ENCODE results near the gene PCYT2. TPM values are rescaled to one million over a fixed set of nuclear protein-coding genes. Genes with fewer than 3 reads are reported as not detected.

PCYT2 gene
- total RNA-seq, 4 donors from 2014 or later, result 36.0 to 64.9 (median 46.6) TPM

DNA sequence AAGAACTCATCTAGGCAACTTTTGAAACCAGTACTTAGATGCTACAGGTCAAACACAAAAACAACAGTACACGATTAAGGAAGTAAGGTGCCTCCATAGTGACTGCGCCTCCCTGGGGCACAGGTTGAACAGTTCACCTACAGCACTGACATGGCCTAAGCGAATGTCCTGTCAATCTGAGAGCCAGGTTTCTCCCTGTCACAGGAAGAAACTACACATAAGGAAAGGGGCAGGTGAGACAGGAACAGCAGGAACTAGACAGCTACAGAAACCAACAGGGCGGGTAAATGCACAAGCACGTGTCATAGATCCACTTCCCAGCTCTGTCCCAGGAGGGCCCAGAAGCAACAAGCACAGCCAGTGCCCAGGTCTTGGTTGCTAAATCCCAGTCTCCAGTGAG, 32.1 kb downstream of the PCYT2 start:
- H3K9me3 ChIP-seq, result no peaks in the 10 kb centered on the region
- no peaks in the 10 kb centered on the region for H3K27me3 ChIP-seq
- TF ChIP-seq POLR2A (IDR thresholded peaks at IDR 0.05) (no peak), EP300 (IDR thresholded peaks at IDR 0.05) (no peak)
- TF ChIP-seq, protein P1, sequence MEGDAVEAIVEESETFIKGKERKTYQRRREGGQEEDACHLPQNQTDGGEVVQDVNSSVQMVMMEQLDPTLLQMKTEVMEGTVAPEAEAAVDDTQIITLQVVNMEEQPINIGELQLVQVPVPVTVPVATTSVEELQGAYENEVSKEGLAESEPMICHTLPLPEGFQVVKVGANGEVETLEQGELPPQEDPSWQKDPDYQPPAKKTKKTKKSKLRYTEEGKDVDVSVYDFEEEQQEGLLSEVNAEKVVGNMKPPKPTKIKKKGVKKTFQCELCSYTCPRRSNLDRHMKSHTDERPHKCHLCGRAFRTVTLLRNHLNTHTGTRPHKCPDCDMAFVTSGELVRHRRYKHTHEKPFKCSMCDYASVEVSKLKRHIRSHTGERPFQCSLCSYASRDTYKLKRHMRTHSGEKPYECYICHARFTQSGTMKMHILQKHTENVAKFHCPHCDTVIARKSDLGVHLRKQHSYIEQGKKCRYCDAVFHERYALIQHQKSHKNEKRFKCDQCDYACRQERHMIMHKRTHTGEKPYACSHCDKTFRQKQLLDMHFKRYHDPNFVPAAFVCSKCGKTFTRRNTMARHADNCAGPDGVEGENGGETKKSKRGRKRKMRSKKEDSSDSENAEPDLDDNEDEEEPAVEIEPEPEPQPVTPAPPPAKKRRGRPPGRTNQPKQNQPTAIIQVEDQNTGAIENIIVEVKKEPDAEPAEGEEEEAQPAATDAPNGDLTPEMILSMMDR (IDR thresholded peaks at IDR 0.05), result no peak
- no peak overlapping the region for H3K4me3 ChIP-seq
- H3K36me3 ChIP-seq, result peaks cover 0 to 52% (median 0%) of the 10 kb centered on the region in 3 donors
- no peak overlapping the region for H3K27ac ChIP-seq
- WGBS, 2 donors, result 86 to 90% methylated on average over 5 of the region's 5 CpGs
- H3K4me1 ChIP-seq, result no peaks in the 10 kb centered on the region
- DNase-seq (ENCODE audit: low spot score in 2 of 2), result no peak

DNA sequence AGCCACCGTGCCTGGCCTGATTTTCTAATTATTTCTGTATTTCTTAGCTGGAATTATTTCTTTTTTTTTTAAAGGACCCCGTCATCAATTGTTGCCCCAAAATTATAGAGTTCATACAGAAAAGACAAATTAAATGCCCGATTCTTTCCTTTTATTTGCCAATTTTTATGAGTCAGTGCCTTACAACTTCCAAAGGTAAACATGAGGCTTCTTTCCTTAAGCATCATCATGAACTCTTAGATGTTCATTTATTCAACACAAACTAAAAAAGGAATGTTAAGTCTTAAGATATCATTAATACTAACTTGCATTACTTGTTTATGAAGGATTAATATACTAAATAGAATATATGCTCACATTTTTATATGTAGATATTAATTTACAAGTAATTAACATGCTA, 32.9 kb downstream of the PCYT2 start:
- Histone ChIP-seq H3K4me3 (no peak overlapping the region), H3K4me1 (peaks cover 0 to 6% (median 3%) of the 10 kb centered on the region in 4 donors), H3K9me3 (no peaks in the 10 kb centered on the region), H3K36me3 (peaks cover 0 to 44% (median 0%) of the 10 kb centered on the region in 3 donors), H3K27me3 (no peaks in the 10 kb centered on the region), H3K27ac (no peak overlapping the region)
- TF ChIP-seq, protein P1 (IDR thresholded peaks at IDR 0.05), result no peak
- no peak for DNase-seq (ENCODE audit: low spot score in 2 of 2)
- WGBS, 2 donors, result 89 to 94% methylated on average over 3 of the region's 3 CpGs

DNA sequence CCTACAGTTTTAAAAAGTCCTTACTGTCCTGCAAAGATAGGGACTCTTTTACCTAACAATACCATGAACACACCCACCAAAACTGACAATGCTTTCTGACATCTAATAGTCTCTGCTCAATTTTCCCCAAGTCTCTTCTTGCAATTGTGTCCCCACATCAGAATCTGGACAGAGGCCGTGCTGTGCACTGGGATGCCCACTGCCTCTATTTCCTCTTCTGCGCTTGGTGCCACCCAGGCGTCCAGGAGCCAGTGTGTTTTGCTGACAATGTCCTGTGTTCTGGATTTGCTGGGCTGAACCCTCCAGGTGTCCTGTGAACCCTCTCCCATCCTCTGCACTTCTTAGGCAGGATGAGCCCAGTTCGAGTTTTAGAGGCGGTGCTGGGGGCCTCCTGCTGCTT, 33.6 kb downstream of the PCYT2 start:
- no peak overlapping the region for H3K4me3 ChIP-seq
- WGBS, 2 donors, result 90 to 93% methylated on average over 5 of the region's 5 CpGs

DNA sequence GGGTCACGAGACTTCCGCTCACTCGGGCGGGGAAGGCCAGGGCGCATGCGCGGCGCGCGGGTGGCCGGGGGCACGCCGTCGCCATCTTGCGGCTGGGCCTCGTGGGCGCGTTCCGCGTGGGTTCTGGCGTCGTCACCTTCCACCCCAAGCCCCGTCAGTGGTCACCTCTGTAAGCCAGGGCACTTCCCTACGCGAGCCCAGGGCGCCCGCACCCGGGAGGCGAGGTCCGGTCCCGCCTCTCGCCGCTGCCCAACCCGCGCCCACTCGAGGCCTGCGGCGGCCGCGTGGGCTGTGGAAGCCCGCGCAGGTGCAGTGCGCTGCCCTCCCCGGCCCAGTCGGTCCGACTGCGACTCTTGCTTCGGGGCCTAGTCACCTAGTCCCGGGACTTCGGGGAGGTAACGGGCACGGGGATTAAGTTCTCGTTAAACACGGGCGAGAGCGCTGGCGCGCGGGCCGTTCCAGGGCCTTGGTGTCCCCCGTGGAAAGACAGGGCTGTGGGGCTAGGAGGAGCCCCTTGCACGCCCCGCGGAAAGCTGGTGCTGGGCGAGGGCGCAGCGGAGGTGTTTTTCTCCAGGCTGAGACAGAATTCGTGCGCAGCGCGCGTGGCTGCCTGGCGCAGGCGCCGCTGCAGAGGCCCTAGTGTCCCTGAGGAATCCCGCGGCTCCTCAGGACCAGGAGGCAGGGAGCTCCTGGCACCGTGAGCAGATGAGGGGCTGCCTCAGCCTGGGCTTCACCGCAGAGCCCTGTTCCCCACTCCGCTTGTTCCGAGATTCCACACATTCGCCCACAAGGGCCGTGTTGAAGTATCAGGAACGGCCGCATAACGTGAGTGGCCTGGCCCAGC, 39.6 kb downstream of the PCYT2 start:
- peak; percentile 84 to 98 for TF ChIP-seq EP300 (IDR thresholded peaks at IDR 0.05)
- TF ChIP-seq POLR2A (IDR thresholded peaks at IDR 0.05), result peak; percentile 97 to 98
- TF ChIP-seq, protein P1 (IDR thresholded peaks at IDR 0.05), result peak; percentile 45 to 72 (median 47)
- peaks cover 0 to 30% (median 17%) of the 10 kb centered on the region in 3 donors for H3K36me3 ChIP-seq
- peak; percentile 90 to 92 for DNase-seq (ENCODE audit: low spot score in 2 of 2)
- H3K4me3 ChIP-seq, result peak overlapping the region; percentile 67 to 93 (median 86)
- peak overlapping the region; percentile 93 to 99 (median 98) for H3K27ac ChIP-seq
- H3K4me1 ChIP-seq, result peaks cover 0 to 56% (median 40%) of the 10 kb centered on the region in 4 donors
- no peaks in the 10 kb centered on the region for H3K27me3 ChIP-seq
- no peaks in the 10 kb centered on the region for H3K9me3 ChIP-seq
- WGBS, 2 donors, result 0% methylated on average over 47 of the region's 86 CpGs; no CpG with 5 or more reads in 1 of the 2 donors

More for the DNA sequence above, 33.6 kb downstream of the PCYT2 start:
- DNase-seq (ENCODE audit: low spot score in 2 of 2), result no peak
- peaks cover 0 to 13% (median 10%) of the 10 kb centered on the region in 4 donors for H3K4me1 ChIP-seq
- no peaks in the 10 kb centered on the region for H3K27me3 ChIP-seq
- H3K27ac ChIP-seq, result no peak overlapping the region
- no peaks in the 10 kb centered on the region for H3K9me3 ChIP-seq
- H3K36me3 ChIP-seq, result peaks cover 0 to 36% (median 0%) of the 10 kb centered on the region in 3 donors
- no peak for TF ChIP-seq POLR2A (IDR thresholded peaks at IDR 0.05)

DNA sequence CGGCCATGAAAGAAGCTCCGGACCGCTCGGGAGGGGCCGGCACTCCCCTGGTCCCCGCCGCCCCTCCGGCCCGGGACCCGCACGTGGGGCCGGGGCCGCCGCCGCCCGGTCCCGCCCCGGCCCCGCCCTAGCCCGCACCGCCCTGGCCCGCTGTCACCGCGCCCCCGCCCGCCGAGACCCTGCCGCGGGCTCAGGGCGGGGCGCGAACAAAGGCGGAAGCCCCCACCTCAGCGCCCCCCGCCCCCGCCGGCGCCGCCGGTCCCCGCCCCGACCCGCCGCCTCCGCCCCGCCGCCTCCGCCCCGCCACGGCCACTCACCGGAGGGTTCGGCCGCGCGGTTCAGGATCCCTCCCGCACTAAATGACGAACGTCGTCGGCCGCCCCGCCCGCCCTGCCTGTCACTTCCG, 40.2 kb downstream of the PCYT2 start, which contains the start of gene ARHGDIA:
Gene ARHGDIA, minus strand, starts transcription at position 357 of the 406 bp plus-strand sequence. CDS start 1,407 bp downstream, outside the sequence.
- Histone ChIP-seq H3K27me3 (no peaks in the 10 kb centered on the region), H3K4me3 (peak within 1 kb of the TSS; percentile 81 to 97 (median 92)), H3K36me3 (peaks cover 0 to 36% (median 17%) of the 10 kb centered on the region in 3 donors), H3K4me1 (peaks cover 0 to 62% (median 40%) of the 10 kb centered on the region in 4 donors), H3K27ac (peak within 1 kb of the TSS; percentile 93 to 99 (median 98)), H3K9me3 (no peaks in the 10 kb centered on the region)
- no peak for DNase-seq (ENCODE audit: low spot score in 2 of 2)
- WGBS, 2 donors, result no CpG with 5 or more reads among the region's 64 CpGs
- TF ChIP-seq, protein P1 (IDR thresholded peaks at IDR 0.05), result no peak
- TF ChIP-seq EP300 (IDR thresholded peaks at IDR 0.05) (no peak), POLR2A (IDR thresholded peaks at IDR 0.05) (no peak)
